Pancreas (tissue), 10 donors: ENCODE measurements around the gene PRPSAP2. TPM values are rescaled to one million over a fixed set of nuclear protein-coding genes. Genes with fewer than 3 reads are reported as not detected.
A peak's percentile ranks its signal among the peaks of the same experiment; 100 is the strongest.

Experiments used
- ATAC-seq, 4 donors: fragments of 200-7000 bp; cut with Tn5 transposase; one replicate each; pipeline versions ENCODE4 v1.8.0 to v1.9.1; 2020; ENCODE audit warnings: mild to moderate bottlenecking in 4 of 4, moderate library complexity in 4 of 4
- DNase-seq, 6 donors: peaks; one replicate each; pipeline ENCODE4 v3.0.0-alpha.2; 2020
- FAIRE-seq: peaks from 2 replicates; lab custom pipeline; 2012; peaks lifted over from hg19 to GRCh38; lab: Jason Lieb, UNC
- H3K27ac ChIP-seq, 4 donors: fragments of 200-600 bp; sonication (generic); 1 replicate in 3 of 4; 2 replicates in 1 of 4; pipeline versions ENCODE4 v1.5.0 to v1.8.0; 2020
- H3K27me3 ChIP-seq, 4 donors: fragments of 200-600 bp; one replicate each; pipeline ENCODE4 v1.8.0; 2021
- H3K36me3 ChIP-seq, 3 donors: fragments of 200-600 bp; sonication (generic) in 1 of 3; one replicate each; pipeline versions ENCODE4 v1.5.0 to v1.8.0; 2020 to 2021
- H3K4me1 ChIP-seq, 3 donors: fragments of 200-600 bp; one replicate each; pipeline ENCODE4 v1.8.0; 2021
- H3K4me3 ChIP-seq, 4 donors: fragments of 200-600 bp; sonication (generic) in 2 of 4; one replicate each; pipeline versions ENCODE4 v1.5.0 to v1.8.0; 2020 to 2021
- H3K9me3 ChIP-seq, 4 donors: fragments of 200-600 bp; one replicate each; pipeline ENCODE4 v1.8.0; 2021
- WGBS, 2 donors: extraction: QIAGEN DNeasy Blood & Tissue Kit; methylation state at CpG; one replicate each; pipeline ENCODE4 v1.1.7; 2013; 5-methylcytosine and 5-hydroxymethylcytosine counted together
- intact Hi-C, 3 donors: fragments of 100-400 bp; cut with DNase I; formaldehyde crosslinking; loops; one replicate each; pipeline versions ENCODE4 v1.11.1 to v1.14.2; 2022
- polyA plus RNA-seq, 2 donors: library from polyadenylated mRNA; stranded (reverse); fragments of 200-250 nt; gene quantifications; one replicate each; pipeline ENCODE4 v1.2.3, GENCODE V29; 2013
- total RNA-seq, 6 donors: library from RNA; stranded (reverse); fragmentation: NEBNext Ultra II Directional in 4 of 6; extraction: Animal tissue kit (Norgen Biotek cat#: 25700) in 4 of 6; gene quantifications; one replicate each; pipeline versions ENCODE4 v1.2.1 to v1.2.4, GENCODE V29; 2021 to 2023
- TF ChIP-seq, protein P1 (sequence below), 4 donors: fragments of 200-600 bp; sonication (generic) in 3 of 4; IDR thresholded peaks; one replicate each; pipeline versions ENCODE4 v1.5.0 to v1.8.0; 2021; ENCODE audit warnings: antibody characterized with exemption in 4 of 4
- donor health status: healthy with polysubstance abuse.
- donor health status: DM: no; HTN: no; CAD: no; lungs with moderate emphysema.
- donor health status: DM: no; HTN: no; CAD: no.
- donor health status: control.
- donor health status: control.
- donor health status: Bipolar disorder and iron deficiency.
- donor health status: DM: yes; HTN: yes; CAD: no.
- donor health status: DM: no; HTN: no; CAD: no.
- donor health status: DM: no; HTN: no; CAD: no.
- donor health status: DM: yes; HTN: yes; CAD: no.

PRPSAP2 gene
- total and polyA plus RNA-seq, 8 donors: 9.5 to 22.3 (median 15.6) TPM

DNA sequence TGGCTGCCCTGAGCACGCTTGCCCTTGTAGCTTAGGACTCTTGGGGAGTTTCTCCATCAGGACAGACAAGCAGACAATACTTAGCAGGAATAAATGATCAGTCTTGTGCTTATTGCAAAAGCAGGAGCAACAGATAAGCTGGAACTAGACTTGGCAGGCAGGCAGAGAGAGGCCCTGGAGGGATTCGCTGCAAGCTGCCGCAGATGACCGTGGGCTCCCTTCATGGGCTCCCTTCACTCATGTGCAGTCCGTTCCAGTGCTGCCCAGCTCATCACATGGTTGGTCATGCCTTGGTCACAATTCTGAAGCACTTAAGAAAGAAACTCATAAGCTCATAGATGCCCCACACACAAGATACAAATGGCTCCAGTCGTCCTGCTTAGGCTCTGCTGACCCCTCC lies 91.6 kb downstream of the PRPSAP2 start:
- Histone ChIP-seq H3K36me3 (no peaks in the 10 kb centered on the region), H3K4me1 (peaks cover 2 to 5% (median 3%) of the 10 kb centered on the region in 3 donors), H3K4me3 (no peak overlapping the region), H3K27me3 (no peaks in the 10 kb centered on the region), H3K27ac (no peak overlapping the region), H3K9me3 (no peaks in the 10 kb centered on the region)
- FAIRE-seq (no peak), DNase-seq (no peak), ATAC-seq (no peak)
- WGBS, 2 donors: 64 to 69% methylated on average over 6 of the region's 6 CpGs
- TF ChIP-seq, protein P1, sequence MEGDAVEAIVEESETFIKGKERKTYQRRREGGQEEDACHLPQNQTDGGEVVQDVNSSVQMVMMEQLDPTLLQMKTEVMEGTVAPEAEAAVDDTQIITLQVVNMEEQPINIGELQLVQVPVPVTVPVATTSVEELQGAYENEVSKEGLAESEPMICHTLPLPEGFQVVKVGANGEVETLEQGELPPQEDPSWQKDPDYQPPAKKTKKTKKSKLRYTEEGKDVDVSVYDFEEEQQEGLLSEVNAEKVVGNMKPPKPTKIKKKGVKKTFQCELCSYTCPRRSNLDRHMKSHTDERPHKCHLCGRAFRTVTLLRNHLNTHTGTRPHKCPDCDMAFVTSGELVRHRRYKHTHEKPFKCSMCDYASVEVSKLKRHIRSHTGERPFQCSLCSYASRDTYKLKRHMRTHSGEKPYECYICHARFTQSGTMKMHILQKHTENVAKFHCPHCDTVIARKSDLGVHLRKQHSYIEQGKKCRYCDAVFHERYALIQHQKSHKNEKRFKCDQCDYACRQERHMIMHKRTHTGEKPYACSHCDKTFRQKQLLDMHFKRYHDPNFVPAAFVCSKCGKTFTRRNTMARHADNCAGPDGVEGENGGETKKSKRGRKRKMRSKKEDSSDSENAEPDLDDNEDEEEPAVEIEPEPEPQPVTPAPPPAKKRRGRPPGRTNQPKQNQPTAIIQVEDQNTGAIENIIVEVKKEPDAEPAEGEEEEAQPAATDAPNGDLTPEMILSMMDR (IDR thresholded peaks at IDR 0.05): no peak
- intact Hi-C loops: no loop called here

DNA sequence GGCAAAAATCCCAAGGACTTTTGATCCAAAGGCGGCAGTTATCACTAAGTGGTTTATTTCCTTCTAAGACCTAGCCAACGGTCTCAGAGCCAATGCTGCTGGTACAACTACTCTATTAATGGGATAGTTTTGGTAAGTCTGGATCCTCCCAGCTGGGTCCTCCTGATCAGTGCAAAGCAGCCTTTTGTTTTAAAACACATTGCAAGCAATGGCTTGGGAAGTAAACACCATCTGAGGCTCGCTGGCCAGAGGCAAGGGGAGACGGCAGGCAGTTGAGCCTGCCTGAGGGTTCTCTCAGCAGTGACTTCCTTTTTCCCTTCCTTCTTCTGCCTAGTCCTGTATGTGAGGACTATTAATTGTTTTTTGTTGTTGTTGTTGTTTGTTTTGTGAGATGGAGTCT lies 92.4 kb downstream of the PRPSAP2 start:
- WGBS, 2 donors: 48 to 52% methylated on average over 4 of the region's 4 CpGs
- DNase-seq (no peak), ATAC-seq (no peak), FAIRE-seq (no peak)
- Histone ChIP-seq H3K27ac (peak overlapping the region in 3 of 4 donors; percentile 46 to 74 (median 62)), H3K9me3 (no peaks in the 10 kb centered on the region), H3K4me1 (peaks cover 2 to 5% (median 3%) of the 10 kb centered on the region in 3 donors), H3K36me3 (no peaks in the 10 kb centered on the region), H3K4me3 (no peak overlapping the region), H3K27me3 (no peaks in the 10 kb centered on the region)
- intact Hi-C loops: no loop called here
- TF ChIP-seq, protein P1 (IDR thresholded peaks at IDR 0.05): no peak

DNA sequence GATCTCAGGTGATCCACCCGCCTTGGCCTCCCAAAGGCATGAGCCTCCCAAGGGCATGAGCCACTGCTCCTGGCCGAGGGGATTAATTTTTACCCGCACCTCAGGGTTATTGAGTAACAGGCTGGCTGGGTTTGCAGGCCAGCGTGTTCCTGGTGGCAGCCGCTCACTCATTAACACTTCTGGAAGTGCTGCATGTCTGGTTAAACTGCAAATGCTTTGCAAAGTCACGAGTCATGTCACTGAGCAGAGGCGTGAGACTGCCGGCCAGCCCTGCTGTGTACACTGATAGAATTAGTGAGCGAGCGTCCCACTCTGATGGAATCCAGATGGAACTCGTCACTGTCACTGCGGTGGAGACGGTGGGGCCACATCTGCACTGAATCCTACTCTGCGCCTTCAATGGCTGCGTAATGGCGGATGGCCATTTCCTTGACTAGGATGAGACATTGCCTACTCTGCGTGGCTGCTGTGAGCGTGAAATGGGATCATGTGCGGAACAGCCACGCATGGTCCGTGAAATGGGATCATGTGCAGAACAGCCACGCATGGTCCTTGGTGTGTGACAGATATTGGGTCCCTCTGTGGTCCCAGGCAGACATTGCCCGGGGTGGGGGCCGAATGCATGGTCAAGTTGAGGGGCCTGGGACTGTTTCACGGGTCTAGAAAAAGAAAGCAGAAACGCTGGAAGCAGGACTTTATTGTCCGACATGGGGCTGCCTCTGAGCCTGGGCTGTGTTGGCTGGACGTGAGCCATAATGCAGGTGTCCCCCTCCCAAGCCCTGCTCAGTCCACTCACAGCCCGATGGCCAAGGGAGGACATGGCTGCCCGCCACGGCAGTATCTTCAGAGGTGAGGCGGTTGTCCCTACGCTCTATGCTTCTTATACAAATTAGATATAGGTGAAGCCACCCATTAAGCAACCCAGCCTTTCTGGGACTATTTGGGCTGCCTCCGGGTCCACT lies 93.3 kb downstream of the PRPSAP2 start:
- Histone ChIP-seq H3K4me3 (no peak overlapping the region), H3K27ac (peak overlapping the region in 3 of 4 donors; percentile 46 to 74 (median 62)), H3K4me1 (peaks cover 2 to 5% (median 3%) of the 10 kb centered on the region in 3 donors), H3K9me3 (no peaks in the 10 kb centered on the region), H3K36me3 (no peaks in the 10 kb centered on the region), H3K27me3 (no peaks in the 10 kb centered on the region)
- TF ChIP-seq, protein P1 (IDR thresholded peaks at IDR 0.05): no peak
- FAIRE-seq (no peak), ATAC-seq (peak; percentile 84 to 89 (median 88)), DNase-seq (peak in 3 of 6 donors; percentile 52 to 73 (median 61))
- intact Hi-C loops: no loop called here
- WGBS, 2 donors: 54 to 56% methylated on average over 34 of the region's 34 CpGs

DNA sequence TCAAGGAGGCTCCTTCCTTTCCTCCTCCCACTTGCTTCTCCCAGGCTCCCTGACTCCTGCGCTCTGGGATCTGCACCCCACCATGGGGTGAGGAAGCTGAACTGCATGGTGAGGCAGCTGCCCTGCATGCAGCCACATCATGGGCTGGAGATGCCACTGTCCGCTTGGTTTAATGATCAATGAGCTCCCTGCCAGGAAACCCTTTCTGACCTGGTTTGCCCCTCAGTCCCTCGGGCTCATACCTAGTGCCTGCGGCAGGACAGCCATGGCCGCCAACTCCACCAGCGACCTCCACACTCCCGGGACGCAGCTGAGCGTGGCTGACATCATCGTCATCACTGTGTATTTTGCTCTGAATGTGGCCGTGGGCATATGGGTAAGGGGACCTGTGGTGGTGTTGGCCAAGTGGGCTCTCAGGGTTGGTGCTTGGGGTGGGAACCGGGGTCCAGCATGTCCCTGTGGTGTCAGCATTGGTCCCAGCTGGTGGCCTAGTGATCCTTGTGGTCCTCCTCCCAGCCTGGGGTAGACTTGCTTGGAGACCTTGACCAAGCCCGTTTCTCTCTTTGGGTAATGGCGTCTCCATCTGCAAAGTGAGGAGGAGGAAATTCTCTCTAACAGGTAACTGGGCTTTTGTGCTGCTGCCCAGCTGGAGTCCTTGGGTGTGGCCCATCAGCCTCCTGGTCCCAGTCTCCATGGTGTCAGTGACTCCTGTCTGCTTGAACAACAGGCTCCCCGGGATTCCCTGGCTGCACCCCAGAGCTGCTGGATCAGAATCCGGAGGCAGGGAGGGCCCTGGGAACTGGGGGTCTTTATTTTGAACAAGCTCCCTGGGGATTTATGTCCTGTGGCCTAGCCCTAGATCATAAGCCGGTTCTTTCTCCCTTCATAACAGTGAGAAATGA lies 94.3 kb downstream of the PRPSAP2 start, which contains the start of gene SLC5A10:
Gene SLC5A10, plus strand, starts transcription at position 225 of the 902 bp plus-strand sequence. Its CDS starts 41 bp downstream, at position 266.
- no peak for DNase-seq
- peaks cover 2 to 5% (median 3%) of the 10 kb centered on the region in 3 donors for H3K4me1 ChIP-seq
- intact Hi-C loops: no loop called here
- no peak for FAIRE-seq
- H3K36me3 ChIP-seq: no peaks in the 10 kb centered on the region
- TF ChIP-seq, protein P1 (IDR thresholded peaks at IDR 0.05): no peak
- ATAC-seq: no peak
- no peaks in the 10 kb centered on the region for H3K27me3 ChIP-seq
- 78 to 87% methylated on average over 16 to 17 of the region's 17 CpGs for WGBS, 2 donors
- H3K9me3 ChIP-seq: no peaks in the 10 kb centered on the region
- peak within 1 kb of the TSS in 1 of 4 donors; percentile 74 for H3K27ac ChIP-seq
- no peak within 1 kb of the TSS for H3K4me3 ChIP-seq
